ENCODE results near the gene IGF1R.
A peak's percentile ranks its signal among the peaks of the same experiment; 100 is the strongest.

The IGF1R gene

GRCh38 chr15:98738689-98739401, 90.5 kb downstream of the IGF1R start:
- H3K27ac ChIP-seq (ENCODE audit: low read depth, low read length) = no peak overlapping the region
- no peak overlapping the region for H3K4me3 ChIP-seq (ENCODE audit: low read depth, low read length)
- no peaks in the 10 kb centered on the region for H3K36me3 ChIP-seq (ENCODE audit: control insufficient read depth, insufficient read depth, low read length)
- peaks cover 63% of the 10 kb centered on the region for H3K4me1 ChIP-seq (ENCODE audit: control insufficient read depth, insufficient read depth, low read length)
- no peak overlapping the region for H3K9ac ChIP-seq (ENCODE audit: low read depth, low read length)
- no peaks in the 10 kb centered on the region for H3K9me3 ChIP-seq (ENCODE audit: control insufficient read depth, insufficient read depth, low read length)
- no peaks in the 10 kb centered on the region for H3K27me3 ChIP-seq (ENCODE audit: control insufficient read depth, insufficient read depth, low read length)

DNA sequence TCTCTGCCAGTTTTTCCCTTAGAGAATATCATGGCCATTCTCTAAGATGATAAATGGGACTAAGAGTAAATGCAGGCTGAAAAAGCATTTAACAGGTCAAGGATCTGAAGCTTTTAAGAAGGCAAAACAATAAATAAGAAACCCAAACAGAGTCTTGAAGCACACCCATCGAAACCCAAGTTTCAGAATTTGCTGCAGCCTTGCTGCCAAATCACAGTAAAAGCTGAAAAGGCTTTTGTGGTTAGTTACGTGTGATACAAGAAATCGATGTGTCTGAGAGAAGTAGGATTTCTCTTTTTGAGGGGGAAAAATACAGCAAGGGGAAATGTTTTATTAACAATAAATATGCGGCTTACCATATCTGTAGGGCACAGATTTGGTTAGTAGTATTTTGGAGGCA, 92.0 kb downstream of the IGF1R start:
- Histone ChIP-seq H3K9ac (ENCODE audit: low read depth, low read length) (no peak overlapping the region), H3K27ac (ENCODE audit: low read depth, low read length) (no peak overlapping the region), H3K27me3 (ENCODE audit: control insufficient read depth, insufficient read depth, low read length) (no peaks in the 10 kb centered on the region), H3K36me3 (ENCODE audit: control insufficient read depth, insufficient read depth, low read length) (no peaks in the 10 kb centered on the region), H3K9me3 (ENCODE audit: control insufficient read depth, insufficient read depth, low read length) (no peaks in the 10 kb centered on the region), H3K4me1 (ENCODE audit: control insufficient read depth, insufficient read depth, low read length) (peaks cover 60% of the 10 kb centered on the region), H3K4me3 (ENCODE audit: low read depth, low read length) (no peak overlapping the region)

DNA sequence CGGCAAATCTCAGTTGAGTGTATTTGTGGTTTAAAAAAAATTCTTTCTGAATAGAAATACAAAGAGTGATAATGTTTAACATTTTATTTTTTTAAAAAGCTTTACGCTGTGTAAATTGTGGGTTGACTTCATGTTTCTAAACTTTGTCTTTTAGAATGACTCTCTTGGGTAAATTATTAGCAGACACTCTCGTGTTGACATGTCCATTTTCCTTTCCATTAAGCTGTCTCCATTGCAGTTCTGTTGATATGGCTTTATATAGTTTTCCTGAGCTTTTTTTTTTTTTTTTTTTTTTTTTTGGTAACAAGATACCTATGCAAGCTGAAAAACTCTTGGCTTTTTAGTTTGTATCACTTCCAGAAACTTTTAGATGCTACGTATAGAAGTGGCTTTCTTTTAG, 92.6 kb downstream of the IGF1R start:
- no peak overlapping the region for H3K9ac ChIP-seq (ENCODE audit: low read depth, low read length)
- H3K9me3 ChIP-seq (ENCODE audit: control insufficient read depth, insufficient read depth, low read length) = no peaks in the 10 kb centered on the region
- no peak overlapping the region for H3K4me3 ChIP-seq (ENCODE audit: low read depth, low read length)
- no peaks in the 10 kb centered on the region for H3K36me3 ChIP-seq (ENCODE audit: control insufficient read depth, insufficient read depth, low read length)
- no peaks in the 10 kb centered on the region for H3K27me3 ChIP-seq (ENCODE audit: control insufficient read depth, insufficient read depth, low read length)
- H3K27ac ChIP-seq (ENCODE audit: low read depth, low read length) = no peak overlapping the region
- peaks cover 61% of the 10 kb centered on the region for H3K4me1 ChIP-seq (ENCODE audit: control insufficient read depth, insufficient read depth, low read length)

DNA sequence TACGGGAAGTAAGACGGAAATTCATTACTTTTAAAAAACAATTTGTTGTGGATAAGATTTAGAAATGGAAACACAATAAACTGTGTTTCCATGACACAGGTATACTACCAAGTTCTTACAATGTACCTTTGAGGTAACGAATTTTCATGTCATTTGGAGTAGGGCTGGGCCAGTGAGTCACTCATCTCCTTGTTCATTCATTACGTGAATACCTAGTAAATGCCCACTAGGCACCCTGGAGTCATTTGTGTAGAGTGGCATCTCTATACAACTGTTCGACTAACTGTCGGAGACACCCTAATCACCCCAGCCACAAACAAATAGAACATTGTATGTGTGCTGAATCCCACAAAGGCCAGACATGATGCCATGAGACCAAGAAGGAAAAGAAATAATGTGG, 94.8 kb downstream of the IGF1R start:
- H3K9me3 ChIP-seq (ENCODE audit: control insufficient read depth, insufficient read depth, low read length) = no peaks in the 10 kb centered on the region
- no peaks in the 10 kb centered on the region for H3K36me3 ChIP-seq (ENCODE audit: control insufficient read depth, insufficient read depth, low read length)
- H3K4me1 ChIP-seq (ENCODE audit: control insufficient read depth, insufficient read depth, low read length) = peaks cover 49% of the 10 kb centered on the region
- no peak overlapping the region for H3K9ac ChIP-seq (ENCODE audit: low read depth, low read length)
- H3K27ac ChIP-seq (ENCODE audit: low read depth, low read length) = no peak overlapping the region
- no peak overlapping the region for H3K4me3 ChIP-seq (ENCODE audit: low read depth, low read length)
- H3K27me3 ChIP-seq (ENCODE audit: control insufficient read depth, insufficient read depth, low read length) = no peaks in the 10 kb centered on the region

DNA sequence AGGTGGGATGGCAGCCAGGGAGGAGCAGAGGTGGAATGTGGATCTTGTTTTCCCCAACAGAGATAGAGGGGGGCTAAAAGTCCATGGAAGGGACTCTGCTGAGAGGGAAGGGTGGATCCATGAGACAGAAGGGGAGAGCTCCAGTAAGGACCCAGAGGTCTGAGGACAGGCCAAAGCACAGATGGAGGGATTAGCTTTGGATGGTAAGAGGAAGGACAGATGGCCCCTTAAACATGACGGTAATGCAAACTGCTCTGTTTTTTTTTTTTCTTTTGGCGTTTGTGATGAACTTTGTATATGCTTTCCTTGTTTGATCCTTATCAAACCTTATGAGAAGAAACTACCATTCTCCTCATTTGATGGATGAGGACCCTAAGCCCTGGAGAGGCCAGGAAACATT, 96.2 kb downstream of the IGF1R start:
- Histone ChIP-seq H3K4me1 (ENCODE audit: control insufficient read depth, insufficient read depth, low read length) (peaks cover 39% of the 10 kb centered on the region), H3K27ac (ENCODE audit: low read depth, low read length) (no peak overlapping the region), H3K9ac (ENCODE audit: low read depth, low read length) (no peak overlapping the region), H3K4me3 (ENCODE audit: low read depth, low read length) (no peak overlapping the region), H3K36me3 (ENCODE audit: control insufficient read depth, insufficient read depth, low read length) (no peaks in the 10 kb centered on the region), H3K9me3 (ENCODE audit: control insufficient read depth, insufficient read depth, low read length) (no peaks in the 10 kb centered on the region), H3K27me3 (ENCODE audit: control insufficient read depth, insufficient read depth, low read length) (no peaks in the 10 kb centered on the region)

GRCh38 chr15:98745179-98745578, 96.8 kb downstream of the IGF1R start:
- no peaks in the 10 kb centered on the region for H3K27me3 ChIP-seq (ENCODE audit: control insufficient read depth, insufficient read depth, low read length)
- no peak overlapping the region for H3K27ac ChIP-seq (ENCODE audit: low read depth, low read length)
- no peak overlapping the region for H3K4me3 ChIP-seq (ENCODE audit: low read depth, low read length)
- peaks cover 34% of the 10 kb centered on the region for H3K4me1 ChIP-seq (ENCODE audit: control insufficient read depth, insufficient read depth, low read length)
- no peak overlapping the region for H3K9ac ChIP-seq (ENCODE audit: low read depth, low read length)
- no peaks in the 10 kb centered on the region for H3K36me3 ChIP-seq (ENCODE audit: control insufficient read depth, insufficient read depth, low read length)
- H3K9me3 ChIP-seq (ENCODE audit: control insufficient read depth, insufficient read depth, low read length) = no peaks in the 10 kb centered on the region

DNA sequence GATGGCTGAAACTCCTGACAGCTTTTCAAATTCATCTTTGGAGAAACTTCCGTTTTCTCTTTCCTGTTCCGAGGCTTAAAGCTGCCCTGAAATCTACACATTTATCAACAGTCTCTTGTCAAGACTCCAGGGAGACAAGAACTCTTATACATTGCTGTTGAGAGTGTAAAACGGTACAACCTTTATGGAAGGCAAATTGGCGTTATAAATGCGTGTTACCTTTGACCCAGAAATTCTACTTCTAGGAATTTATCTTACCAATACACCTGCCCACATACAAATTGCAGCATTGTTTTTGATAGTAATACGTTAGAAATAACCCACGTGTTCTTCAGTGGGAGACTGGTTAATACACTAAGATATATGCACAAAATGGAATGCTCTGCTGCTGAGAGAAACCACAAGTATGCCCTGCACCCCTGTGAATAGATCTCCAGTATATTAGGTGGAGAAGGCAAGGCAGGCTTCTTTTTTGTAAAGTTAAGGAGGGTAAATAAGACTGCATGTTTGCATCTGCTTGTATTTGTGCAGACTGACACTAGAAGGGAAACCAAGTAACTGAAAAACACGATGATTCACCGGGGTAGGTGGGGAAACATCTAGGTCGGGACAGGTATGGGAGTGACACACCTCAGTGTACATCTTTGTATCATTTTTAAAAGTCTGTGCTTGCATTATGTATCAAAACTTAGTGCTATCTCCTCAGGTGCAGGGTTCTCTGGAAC, 97.5 kb downstream of the IGF1R start:
- H3K9me3 ChIP-seq (ENCODE audit: control insufficient read depth, insufficient read depth, low read length) = no peaks in the 10 kb centered on the region
- no peaks in the 10 kb centered on the region for H3K27me3 ChIP-seq (ENCODE audit: control insufficient read depth, insufficient read depth, low read length)
- no peaks in the 10 kb centered on the region for H3K36me3 ChIP-seq (ENCODE audit: control insufficient read depth, insufficient read depth, low read length)
- H3K9ac ChIP-seq (ENCODE audit: low read depth, low read length) = no peak overlapping the region
- H3K27ac ChIP-seq (ENCODE audit: low read depth, low read length) = no peak overlapping the region
- H3K4me3 ChIP-seq (ENCODE audit: low read depth, low read length) = no peak overlapping the region
- peaks cover 30% of the 10 kb centered on the region for H3K4me1 ChIP-seq (ENCODE audit: control insufficient read depth, insufficient read depth, low read length)

DNA sequence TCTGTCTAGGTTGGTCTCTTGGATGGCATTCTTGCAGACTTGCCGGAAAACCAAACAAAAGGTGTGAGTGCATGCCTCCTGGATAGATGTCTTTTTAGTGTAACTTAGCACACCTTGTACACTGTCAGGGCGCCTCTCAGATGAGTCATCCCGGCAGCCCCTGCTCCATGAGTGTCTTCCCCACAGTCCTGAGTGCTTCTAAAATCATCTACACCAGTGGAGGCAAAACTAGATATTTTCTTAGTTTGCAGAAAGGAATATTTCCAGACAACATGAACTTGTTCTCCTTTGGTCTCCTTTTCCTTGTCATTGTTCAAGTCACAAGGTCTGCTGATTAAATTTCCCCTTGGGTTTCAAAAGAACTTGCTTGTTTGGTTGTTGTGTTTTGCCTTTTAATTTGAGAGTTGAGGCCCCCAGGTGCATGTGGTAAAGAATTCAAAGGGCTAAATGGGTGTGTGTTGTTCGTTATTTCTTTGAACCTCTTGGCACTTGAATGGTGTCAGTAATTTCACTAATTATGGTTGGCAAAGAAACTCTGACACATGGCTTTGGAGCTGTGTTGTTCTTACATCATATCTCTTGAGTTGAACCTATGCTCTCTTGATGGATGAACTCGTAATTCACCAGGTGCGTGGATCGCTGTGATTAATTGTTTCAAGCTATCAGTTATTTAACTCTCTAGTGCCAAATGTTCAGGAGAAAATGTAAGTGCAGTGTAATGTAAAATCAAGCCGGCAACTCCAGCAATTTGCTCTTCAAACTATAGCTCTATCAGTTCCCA, 98.2 kb downstream of the IGF1R start:
- Histone ChIP-seq H3K27ac (ENCODE audit: low read depth, low read length) (no peak overlapping the region), H3K27me3 (ENCODE audit: control insufficient read depth, insufficient read depth, low read length) (no peaks in the 10 kb centered on the region), H3K9ac (ENCODE audit: low read depth, low read length) (no peak overlapping the region), H3K9me3 (ENCODE audit: control insufficient read depth, insufficient read depth, low read length) (no peaks in the 10 kb centered on the region), H3K4me3 (ENCODE audit: low read depth, low read length) (no peak overlapping the region), H3K36me3 (ENCODE audit: control insufficient read depth, insufficient read depth, low read length) (no peaks in the 10 kb centered on the region), H3K4me1 (ENCODE audit: control insufficient read depth, insufficient read depth, low read length) (peaks cover 23% of the 10 kb centered on the region)

GRCh38 chr15:98751767-98752166, 103.4 kb downstream of the IGF1R start:
- Histone ChIP-seq H3K9ac (ENCODE audit: low read depth, low read length) (no peak overlapping the region), H3K36me3 (ENCODE audit: control insufficient read depth, insufficient read depth, low read length) (no peaks in the 10 kb centered on the region), H3K27ac (ENCODE audit: low read depth, low read length) (no peak overlapping the region), H3K4me1 (ENCODE audit: control insufficient read depth, insufficient read depth, low read length) (peaks cover 23% of the 10 kb centered on the region), H3K27me3 (ENCODE audit: control insufficient read depth, insufficient read depth, low read length) (no peaks in the 10 kb centered on the region), H3K9me3 (ENCODE audit: control insufficient read depth, insufficient read depth, low read length) (no peaks in the 10 kb centered on the region), H3K4me3 (ENCODE audit: low read depth, low read length) (no peak overlapping the region)

- Histone ChIP-seq H3K27ac (ENCODE audit: low read depth, low read length) (peak overlapping the region; percentile 81), H3K4me1 (ENCODE audit: control insufficient read depth, insufficient read depth, low read length) (peaks cover 30% of the 10 kb centered on the region), H3K9ac (ENCODE audit: low read depth, low read length) (no peak overlapping the region), H3K4me3 (ENCODE audit: low read depth, low read length) (no peak overlapping the region), H3K36me3 (ENCODE audit: control insufficient read depth, insufficient read depth, low read length) (no peaks in the 10 kb centered on the region), H3K27me3 (ENCODE audit: control insufficient read depth, insufficient read depth, low read length) (no peaks in the 10 kb centered on the region), H3K9me3 (ENCODE audit: control insufficient read depth, insufficient read depth, low read length) (no peaks in the 10 kb centered on the region)
Observed at GRCh38 chr15:98753726-98754656, 105.7 kb downstream of the IGF1R start.
